Panc1 (cell line): ENCODE measurements around the gene TRIM2. TPM values are rescaled to one million over a fixed set of nuclear protein-coding genes. Genes with fewer than 3 reads are reported as not detected.

Experiments used
- ATAC-seq: fragments of 200-7000 bp; cut with Tn5 transposase; 2 replicates; pipeline ENCODE4 v1.9.1; 2020; ENCODE audit warnings: mild to moderate bottlenecking, moderate library complexity
- BruUV-seq: library from RNA; stranded (reverse); fragments of 400-500 nt; replicated peaks from 2 replicates; lab custom pipeline; 2021; lab: Mats Ljungman, UMichigan
- CTCF ChIA-PET: fragments of 300-600 bp; sonication (Branson Sonifier 250); formaldehyde crosslinking; loops from one replicate; lab custom pipeline; 2022; ENCODE audit warnings: antibody characterized with exemption; lab: Charles Lee
- POLR2A ChIA-PET: fragments of 300-600 bp; sonication (Branson Sonifier 250); formaldehyde crosslinking; loops from one replicate; lab custom pipeline; 2022; ENCODE audit warnings: antibody characterized with exemption; lab: Charles Lee
- DNase-seq: peaks from one replicate; pipeline ENCODE4 v3.0.0-alpha.2; 2010; ENCODE audit warnings: low read depth, low spot score
- H3K27ac ChIP-seq: 2 replicates; pipeline ENCODE4 v1.5.1; 2011; ENCODE audit warnings: mild to moderate bottlenecking, low read length, inconsistent platforms
- H3K27me3 ChIP-seq: fragments of 200-500 bp; sonication (Bioruptor generic); 2 replicates; pipeline ENCODE4 v1.6.0; 2014; ENCODE audit warnings: low read length, inconsistent platforms; ENCODE audit not compliant: control insufficient read depth, insufficient read depth
- H3K36me3 ChIP-seq: fragments of 200-500 bp; sonication (Bioruptor generic); 2 replicates; pipeline ENCODE4 v1.5.1; 2014; ENCODE audit warnings: inconsistent platforms, mild to moderate bottlenecking, low read length, moderate library complexity; ENCODE audit not compliant: control insufficient read depth, insufficient read depth
- H3K4me1 ChIP-seq: 2 replicates; pipeline ENCODE4 v1.5.1; 2011; ENCODE audit warnings: inconsistent platforms, mild to moderate bottlenecking, low read length, moderate library complexity; ENCODE audit not compliant: control insufficient read depth, insufficient read depth
- H3K4me3 ChIP-seq, 2 experiments: 2 replicates each; pipeline ENCODE4 v1.5.1; 2011 to 2012; ENCODE audit warnings: low read depth in 2 of 2, low read length in 2 of 2, mild to moderate bottlenecking in 2 of 2, inconsistent platforms in 1 of 2, moderate library complexity in 1 of 2
- H3K9me3 ChIP-seq: fragments of 200-500 bp; sonication (Bioruptor generic); 2 replicates; pipeline ENCODE4 v1.5.1; 2014; ENCODE audit warnings: low read depth, mild to moderate bottlenecking, inconsistent platforms, low read length, moderate library complexity; ENCODE audit not compliant: control insufficient read depth, insufficient read depth
- POLR2AphosphoS5 ChIP-seq: IDR thresholded peaks from 2 replicates; pipeline ENCODE4 v1.6.1; 2012; ENCODE audit warnings: mild to moderate bottlenecking, low read depth, low read length, moderate library complexity
- SIN3A ChIP-seq: IDR thresholded peaks from 2 replicates; pipeline ENCODE4 v1.6.1; 2012; ENCODE audit warnings: low read depth, mild to moderate bottlenecking, low read length, moderate library complexity, borderline replicate concordance; ENCODE audit not compliant: insufficient read depth
- TCF7L2 ChIP-seq: IDR thresholded peaks from 2 replicates; pipeline ENCODE4 v1.6.1; 2011; ENCODE audit warnings: mild to moderate bottlenecking, low read depth, low read length, inconsistent platforms
- in situ Hi-C: cut with HindIII; loops from 2 replicates; pipeline ENCODE4 v1.10.0; 2016; ENCODE audit warnings: low sequenced_read_pairs, low pct_unique_long_range_greater_than_20kb
- intact Hi-C: fragments of 100-400 bp; cut with micrococcal nuclease; formaldehyde crosslinking; loops from one replicate; pipeline ENCODE4 v1.10.0; 2022; ENCODE audit not compliant: unreplicated experiment
- total RNA-seq: library from RNA; stranded (reverse); gene quantifications from one replicate; pipeline ENCODE4 v1.2.1, GENCODE V29; 2021; ENCODE audit not compliant: unreplicated experiment
- TF ChIP-seq, protein P1 (sequence below): fragments of 450-650 bp; IDR thresholded peaks from 2 replicates; pipeline ENCODE4 v1.5.1; 2017; ENCODE audit warnings: mild to moderate bottlenecking
- TF ChIP-seq, protein P2 (sequence below), 2 experiments: IDR thresholded peaks; 2 replicates each; pipeline ENCODE4 v1.6.1; 2011 to 2012; ENCODE audit warnings: low read depth in 2 of 2, control low read depth in 1 of 2, low read length in 1 of 2, mild to moderate bottlenecking in 1 of 2, moderate library complexity in 1 of 2; ENCODE audit not compliant: insufficient read depth in 1 of 2

TRIM2 gene
- total RNA-seq, 1 experiment from 2014 or later: 18.9 TPM

DNA sequence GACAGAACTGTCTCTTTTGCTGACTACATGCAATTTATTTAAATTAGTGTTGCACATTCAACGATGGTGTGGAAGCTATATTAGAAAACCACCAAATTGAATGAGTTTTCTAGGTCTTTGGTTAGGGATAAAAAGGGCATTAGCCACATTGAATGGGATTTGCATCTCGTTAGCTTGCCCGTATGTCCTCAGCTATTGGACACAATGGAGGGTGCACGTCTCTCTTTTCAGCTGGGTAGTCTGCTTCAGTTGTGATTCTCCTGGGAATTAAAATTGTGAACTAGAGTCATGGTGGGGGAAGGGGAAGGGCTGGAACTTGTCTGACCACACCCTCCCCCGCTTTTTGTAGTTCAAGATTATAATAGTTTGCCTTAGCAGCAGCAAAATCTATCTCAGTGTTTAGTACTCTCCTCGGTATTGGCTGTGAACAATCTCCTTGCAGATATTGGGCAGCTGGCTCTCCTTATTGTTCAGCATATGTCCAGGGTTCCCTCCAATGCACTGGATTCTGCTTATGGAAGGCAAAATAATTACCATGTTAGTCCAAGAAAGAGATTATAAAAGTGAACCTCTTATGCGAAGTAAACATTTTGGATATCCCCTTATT is 23.3 kb downstream of the TRIM2 start:
- H3K4me3 ChIP-seq: no peak overlapping the region
- no peaks in the 10 kb centered on the region for H3K27me3 ChIP-seq
- in situ Hi-C loops: no loop called here
- no peaks in the 10 kb centered on the region for H3K36me3 ChIP-seq
- no peak for TF ChIP-seq POLR2AphosphoS5
- TF ChIP-seq, protein P1, sequence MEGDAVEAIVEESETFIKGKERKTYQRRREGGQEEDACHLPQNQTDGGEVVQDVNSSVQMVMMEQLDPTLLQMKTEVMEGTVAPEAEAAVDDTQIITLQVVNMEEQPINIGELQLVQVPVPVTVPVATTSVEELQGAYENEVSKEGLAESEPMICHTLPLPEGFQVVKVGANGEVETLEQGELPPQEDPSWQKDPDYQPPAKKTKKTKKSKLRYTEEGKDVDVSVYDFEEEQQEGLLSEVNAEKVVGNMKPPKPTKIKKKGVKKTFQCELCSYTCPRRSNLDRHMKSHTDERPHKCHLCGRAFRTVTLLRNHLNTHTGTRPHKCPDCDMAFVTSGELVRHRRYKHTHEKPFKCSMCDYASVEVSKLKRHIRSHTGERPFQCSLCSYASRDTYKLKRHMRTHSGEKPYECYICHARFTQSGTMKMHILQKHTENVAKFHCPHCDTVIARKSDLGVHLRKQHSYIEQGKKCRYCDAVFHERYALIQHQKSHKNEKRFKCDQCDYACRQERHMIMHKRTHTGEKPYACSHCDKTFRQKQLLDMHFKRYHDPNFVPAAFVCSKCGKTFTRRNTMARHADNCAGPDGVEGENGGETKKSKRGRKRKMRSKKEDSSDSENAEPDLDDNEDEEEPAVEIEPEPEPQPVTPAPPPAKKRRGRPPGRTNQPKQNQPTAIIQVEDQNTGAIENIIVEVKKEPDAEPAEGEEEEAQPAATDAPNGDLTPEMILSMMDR: no peak
- TF ChIP-seq, protein P2, sequence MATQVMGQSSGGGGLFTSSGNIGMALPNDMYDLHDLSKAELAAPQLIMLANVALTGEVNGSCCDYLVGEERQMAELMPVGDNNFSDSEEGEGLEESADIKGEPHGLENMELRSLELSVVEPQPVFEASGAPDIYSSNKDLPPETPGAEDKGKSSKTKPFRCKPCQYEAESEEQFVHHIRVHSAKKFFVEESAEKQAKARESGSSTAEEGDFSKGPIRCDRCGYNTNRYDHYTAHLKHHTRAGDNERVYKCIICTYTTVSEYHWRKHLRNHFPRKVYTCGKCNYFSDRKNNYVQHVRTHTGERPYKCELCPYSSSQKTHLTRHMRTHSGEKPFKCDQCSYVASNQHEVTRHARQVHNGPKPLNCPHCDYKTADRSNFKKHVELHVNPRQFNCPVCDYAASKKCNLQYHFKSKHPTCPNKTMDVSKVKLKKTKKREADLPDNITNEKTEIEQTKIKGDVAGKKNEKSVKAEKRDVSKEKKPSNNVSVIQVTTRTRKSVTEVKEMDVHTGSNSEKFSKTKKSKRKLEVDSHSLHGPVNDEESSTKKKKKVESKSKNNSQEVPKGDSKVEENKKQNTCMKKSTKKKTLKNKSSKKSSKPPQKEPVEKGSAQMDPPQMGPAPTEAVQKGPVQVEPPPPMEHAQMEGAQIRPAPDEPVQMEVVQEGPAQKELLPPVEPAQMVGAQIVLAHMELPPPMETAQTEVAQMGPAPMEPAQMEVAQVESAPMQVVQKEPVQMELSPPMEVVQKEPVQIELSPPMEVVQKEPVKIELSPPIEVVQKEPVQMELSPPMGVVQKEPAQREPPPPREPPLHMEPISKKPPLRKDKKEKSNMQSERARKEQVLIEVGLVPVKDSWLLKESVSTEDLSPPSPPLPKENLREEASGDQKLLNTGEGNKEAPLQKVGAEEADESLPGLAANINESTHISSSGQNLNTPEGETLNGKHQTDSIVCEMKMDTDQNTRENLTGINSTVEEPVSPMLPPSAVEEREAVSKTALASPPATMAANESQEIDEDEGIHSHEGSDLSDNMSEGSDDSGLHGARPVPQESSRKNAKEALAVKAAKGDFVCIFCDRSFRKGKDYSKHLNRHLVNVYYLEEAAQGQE (IDR thresholded peaks at IDR 0.05; ENCODE audit: insufficient read depth in 1 of 2, low read depth in 2 of 2, low read length in 1 of 2): no peak
- TF ChIP-seq TCF7L2: no peak
- TF ChIP-seq SIN3A: no peak
- DNase-seq: no peak
- intact Hi-C loops: no loop called here
- BruUV-seq: no TSS peak
- H3K4me1 ChIP-seq: no peaks in the 10 kb centered on the region
- H3K9me3 ChIP-seq: peaks cover 6% of the 10 kb centered on the region; the same call in 1 of the 2 replicates
- POLR2A ChIA-PET: interaction anchor here (0.6 kb wide), 1 partner anchor 12 kb away, joined by 3 read pairs; no protein-coding TSS in a partner anchor
- ATAC-seq: no peak
- CTCF ChIA-PET: no interaction called here
- no peak overlapping the region for H3K27ac ChIP-seq

DNA sequence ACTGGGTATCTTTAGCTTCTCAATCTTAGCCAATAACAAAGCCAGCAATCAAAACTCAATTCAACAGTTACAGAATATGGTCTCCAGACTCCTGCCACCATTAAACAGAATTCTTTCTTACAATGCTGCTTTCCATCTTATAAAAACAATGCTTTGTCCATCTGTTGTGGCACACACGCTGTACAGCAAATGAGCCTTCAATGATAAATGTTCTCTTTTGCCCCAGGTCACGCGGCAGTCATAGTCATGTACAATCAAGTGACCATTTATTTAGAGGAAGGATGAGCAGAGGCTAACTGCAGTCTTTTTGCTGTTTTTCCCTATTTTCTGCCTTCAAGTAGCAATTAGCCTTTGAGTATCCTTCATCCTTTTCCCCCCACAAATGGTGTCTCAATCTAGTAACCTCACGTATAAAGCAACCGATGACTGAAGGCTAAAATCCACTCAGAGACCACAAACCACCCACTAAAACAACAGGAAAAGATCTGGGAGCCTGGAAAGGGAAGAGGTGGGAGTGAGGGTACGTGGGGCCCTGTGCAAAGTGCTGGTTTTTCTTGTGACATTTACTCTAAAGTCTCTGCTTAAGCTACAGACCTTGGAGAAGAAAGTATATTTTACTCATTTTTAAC is 24.4 kb downstream of the TRIM2 start:
- BruUV-seq: no TSS peak
- no peaks in the 10 kb centered on the region for H3K36me3 ChIP-seq
- in situ Hi-C loops (no loop called here), intact Hi-C loops (no loop called here)
- H3K4me1 ChIP-seq: 0 out of 2 replicates have a peak, but pooled peaks cover 6% of the 10 kb centered on the region
- DNase-seq (no peak), ATAC-seq (no peak)
- no peak for TF ChIP-seq POLR2AphosphoS5
- no peak for TF ChIP-seq SIN3A
- TF ChIP-seq, protein P2 (IDR thresholded peaks at IDR 0.05; ENCODE audit: insufficient read depth in 1 of 2, low read depth in 2 of 2, low read length in 1 of 2): no peak
- no peak for TF ChIP-seq TCF7L2
- TF ChIP-seq, protein P1: no peak
- ChIA-PET POLR2A (no interaction called here), CTCF (no interaction called here)
- H3K27me3 ChIP-seq: no peaks in the 10 kb centered on the region
- H3K9me3 ChIP-seq: peaks cover 6% of the 10 kb centered on the region; the same call in 1 of the 2 replicates
- no peak overlapping the region for H3K4me3 ChIP-seq
- H3K27ac ChIP-seq: no peak overlapping the region
